Left ventricle myocardium superior (tissue), 1 donor: ENCODE measurements around the gene DCST2. TPM values are rescaled to one million over a fixed set of nuclear protein-coding genes. Genes with fewer than 3 reads are reported as not detected.

Experiments used
- ATAC-seq: fragments of 200-7000 bp; cut with Tn5 transposase; one replicate; pipeline ENCODE4 v1.9.1; 2020; ENCODE audit warnings: mild to moderate bottlenecking, moderate library complexity
- DNase-seq: peaks from one replicate; pipeline ENCODE4 v3.0.0-alpha.2; 2020
- intact Hi-C: fragments of 100-400 bp; cut with micrococcal nuclease; formaldehyde crosslinking; loops from one replicate; pipeline ENCODE4 v1.11.0; 2022
- total RNA-seq: library from RNA; stranded (reverse); fragmentation: NEBNext Ultra II Directional; extraction: Animal tissue kit (Norgen Biotek cat#: 25700); gene quantifications from one replicate; pipeline ENCODE4 v1.2.1, GENCODE V29; 2021
- donor health status: DM: no; HTN: yes; CAD: no; lungs with severe emphysema.

DCST2 gene
- total RNA-seq, 1 donor from 2014 or later: 0.37 TPM

DNA sequence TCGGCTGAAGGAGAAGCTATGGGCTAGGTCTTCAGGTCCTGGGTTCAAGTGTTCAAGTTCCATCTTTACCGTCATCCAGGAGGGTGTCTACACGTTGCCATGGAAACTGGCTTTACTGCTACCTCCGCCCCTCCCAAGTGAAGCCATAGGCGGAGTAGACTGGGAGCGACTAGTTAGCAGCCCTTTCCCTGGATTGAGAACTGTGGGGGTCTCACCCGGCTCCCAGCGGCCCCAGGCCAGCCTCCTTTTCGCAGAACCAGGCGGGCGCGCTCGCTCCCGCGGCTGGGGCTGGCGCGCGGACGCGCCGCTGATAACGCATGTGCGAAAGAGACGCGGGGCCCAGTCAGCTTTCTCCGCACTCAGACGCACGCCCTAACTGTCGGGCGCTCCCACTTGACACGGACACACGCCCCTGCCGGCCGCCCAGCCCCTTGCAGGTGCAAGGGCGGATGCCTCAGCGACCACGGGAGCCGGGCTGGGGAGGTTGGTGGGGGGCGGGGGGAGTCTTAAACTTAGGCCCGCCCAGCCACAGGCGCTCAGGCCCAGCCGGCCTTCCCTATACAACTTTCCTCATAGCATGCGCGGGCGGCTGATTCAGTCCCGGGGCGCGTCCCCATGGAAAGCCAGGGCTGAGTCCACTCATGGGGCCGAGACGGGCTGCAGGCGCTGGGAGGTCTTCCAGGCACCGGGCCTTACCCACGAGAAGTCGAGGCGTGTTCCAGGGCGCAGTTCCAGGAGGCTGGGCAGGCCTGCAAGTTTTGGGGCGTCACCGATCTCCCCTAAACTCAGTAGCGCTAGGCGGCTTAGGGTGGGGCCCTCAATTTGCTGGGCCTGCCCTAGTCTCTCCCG, 37.4 kb upstream of the DCST2 start:
- DNase-seq (peak; percentile 89), ATAC-seq (peak; percentile 90)
- intact Hi-C loops: no loop called here

DNA sequence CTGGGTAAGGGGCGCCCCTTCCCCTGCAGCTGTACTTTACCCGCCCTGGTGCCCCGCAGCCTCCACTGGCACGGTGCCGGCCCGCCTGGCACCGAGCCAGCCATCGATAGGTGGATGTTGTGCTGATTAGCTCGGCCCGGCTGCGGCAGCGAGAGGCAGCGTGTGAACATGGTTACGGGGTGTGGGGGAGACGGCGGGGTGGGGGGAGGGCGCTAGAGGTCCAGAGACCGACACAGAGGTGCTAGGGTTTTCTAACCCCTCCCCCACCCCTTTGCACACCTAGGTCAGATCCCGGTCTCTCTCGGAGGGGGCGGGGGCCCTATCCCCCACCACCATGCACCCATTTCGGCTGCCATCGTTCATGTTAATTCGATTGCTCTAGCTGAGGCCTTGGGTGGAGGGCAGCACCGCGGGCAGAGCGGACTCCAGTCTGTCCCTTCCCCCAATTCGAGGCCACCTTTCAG, 36.6 kb upstream of the DCST2 start:
- intact Hi-C loops: no loop called here
- ATAC-seq (no peak), DNase-seq (no peak)

DNA sequence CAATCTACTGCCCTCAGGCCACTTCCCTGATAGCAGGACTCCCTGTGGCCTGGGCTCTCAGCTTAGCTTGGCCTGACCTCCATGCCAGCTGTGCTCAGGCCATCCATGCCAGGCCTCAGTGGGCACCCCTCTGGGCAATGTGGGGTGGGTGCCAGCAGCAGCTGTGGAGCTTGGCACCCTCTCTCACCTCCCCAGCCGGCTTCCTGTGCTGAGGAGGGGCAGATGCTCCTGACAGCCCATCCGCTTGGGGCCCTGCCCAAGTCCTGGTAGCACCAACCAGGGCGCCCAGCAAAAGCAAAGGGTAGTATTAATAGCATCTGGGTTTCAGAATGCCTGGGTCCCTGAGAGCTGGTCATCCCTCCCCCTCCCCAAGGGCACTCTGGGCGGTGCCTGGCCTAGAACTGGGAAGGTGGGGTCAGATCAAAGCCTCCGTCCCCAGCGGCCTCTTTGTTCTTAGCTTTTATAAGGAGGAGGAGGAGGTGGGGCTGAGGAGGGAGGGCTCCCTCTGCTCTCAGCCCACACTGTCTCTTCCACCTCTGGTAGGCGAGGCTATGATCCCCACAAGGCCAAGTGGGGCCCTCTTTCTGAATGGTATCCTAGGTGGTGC, 36.1 kb upstream of the DCST2 start:
- DNase-seq: no peak
- intact Hi-C loops: no loop called here
- ATAC-seq: no peak

DNA sequence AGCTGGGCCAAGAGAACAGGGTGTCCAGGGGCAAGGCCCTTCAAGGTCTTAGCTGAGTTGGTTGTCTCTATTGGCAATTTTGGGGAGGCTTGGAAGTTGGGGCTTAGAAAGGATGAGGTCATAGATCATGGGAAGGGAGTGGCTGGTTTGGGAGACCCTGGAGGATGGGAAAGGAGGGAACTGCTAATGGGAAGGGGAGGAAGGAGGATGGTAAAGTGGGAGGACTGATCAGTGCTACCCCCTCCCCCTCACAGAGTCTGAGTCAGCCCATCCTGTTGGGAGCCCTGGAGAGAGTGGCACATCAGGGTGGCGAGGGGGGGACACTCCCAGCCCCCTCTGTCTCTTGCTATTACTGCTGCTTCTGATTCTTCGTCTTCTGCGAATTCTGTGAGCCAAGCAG, 35.0 kb upstream of the DCST2 start:
- DNase-seq: no peak
- intact Hi-C loops: no loop called here

DNA sequence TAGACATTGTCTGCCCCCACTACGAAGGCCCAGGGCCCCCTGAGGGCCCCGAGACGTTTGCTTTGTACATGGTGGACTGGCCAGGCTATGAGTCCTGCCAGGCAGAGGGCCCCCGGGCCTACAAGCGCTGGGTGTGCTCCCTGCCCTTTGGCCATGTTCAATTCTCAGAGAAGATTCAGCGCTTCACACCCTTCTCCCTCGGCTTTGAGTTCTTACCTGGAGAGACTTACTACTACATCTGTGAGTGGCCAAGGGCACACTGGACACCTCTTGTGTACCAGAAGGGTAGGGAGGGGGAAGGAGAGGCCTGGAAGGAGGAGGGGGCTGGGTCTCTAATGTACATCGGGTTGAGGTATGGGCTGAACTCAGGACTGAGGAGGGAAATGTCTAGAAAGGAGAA, 33.2 kb upstream of the DCST2 start:
- ATAC-seq (no peak), DNase-seq (no peak)
- intact Hi-C loops: no loop called here

More for the DNA sequence above, 35.0 kb upstream of the DCST2 start:
- ATAC-seq: no peak

DNA sequence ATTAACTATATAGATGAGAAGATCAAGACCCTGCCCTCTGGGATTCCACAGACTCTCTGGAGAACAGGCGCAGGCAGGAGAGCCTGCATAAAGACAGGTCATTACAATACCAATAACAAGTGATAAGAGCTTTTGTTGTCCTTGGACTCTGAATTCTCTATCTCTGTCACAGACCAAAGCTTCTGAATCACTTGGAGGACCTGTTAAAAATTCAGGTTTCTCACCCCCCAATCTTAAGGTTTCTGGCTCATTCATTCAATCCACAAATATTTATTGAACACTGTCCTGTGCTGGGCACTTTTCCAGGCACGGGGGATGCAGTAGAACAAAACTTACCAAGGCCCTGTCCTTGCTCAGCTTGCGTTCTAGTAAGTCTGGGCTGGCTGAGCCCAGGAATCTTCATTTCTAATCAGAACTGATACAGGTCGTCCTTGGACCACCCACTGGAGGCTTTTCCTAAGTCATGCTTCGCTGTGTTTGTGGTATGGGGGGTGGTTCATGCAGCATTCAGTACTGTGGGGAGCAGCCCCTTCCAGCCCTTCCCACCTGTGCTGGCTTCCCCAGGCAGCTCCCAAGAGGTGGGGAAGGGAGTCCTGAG, 31.4 kb upstream of the DCST2 start:
- intact Hi-C loops: no loop called here
- DNase-seq: no peak
- no peak for ATAC-seq

DNA sequence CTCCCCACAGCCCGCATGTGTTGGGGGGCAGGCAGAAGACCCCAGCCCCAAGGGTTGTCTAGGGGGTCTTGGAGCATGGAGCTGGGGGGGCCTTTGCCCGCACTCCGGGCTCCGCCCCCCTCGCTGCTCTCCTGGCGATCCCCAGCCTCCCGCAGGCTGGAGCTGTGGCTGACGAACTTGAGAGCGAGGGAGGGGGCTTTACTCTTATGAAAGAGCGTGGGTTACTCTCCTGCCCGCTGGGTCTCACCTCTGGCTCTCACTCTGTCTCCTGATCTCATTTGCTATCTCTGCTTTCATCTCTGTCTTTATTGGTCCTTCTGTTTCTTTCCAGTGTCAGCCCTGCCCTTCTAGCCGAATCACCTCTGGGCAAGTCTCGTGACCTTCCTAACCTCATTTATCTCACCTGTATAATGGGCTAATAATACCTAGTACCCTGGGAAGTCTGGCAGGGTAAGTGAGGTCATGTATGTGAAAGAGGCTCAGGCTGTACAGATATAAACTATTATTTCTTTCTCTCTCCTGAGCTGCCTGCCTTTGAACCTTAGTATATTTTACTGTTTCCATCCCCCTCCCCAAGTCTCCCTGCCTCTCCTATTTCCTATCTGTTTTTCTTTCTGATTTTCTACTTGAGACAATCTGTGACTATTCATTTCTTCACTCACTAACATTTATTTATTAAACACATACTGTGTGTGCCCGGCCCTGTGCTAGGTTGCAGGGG, 30.7 kb upstream of the DCST2 start:
- ATAC-seq (peak; percentile 9), DNase-seq (peak; percentile 39)
- intact Hi-C loops: no loop called here

DNA sequence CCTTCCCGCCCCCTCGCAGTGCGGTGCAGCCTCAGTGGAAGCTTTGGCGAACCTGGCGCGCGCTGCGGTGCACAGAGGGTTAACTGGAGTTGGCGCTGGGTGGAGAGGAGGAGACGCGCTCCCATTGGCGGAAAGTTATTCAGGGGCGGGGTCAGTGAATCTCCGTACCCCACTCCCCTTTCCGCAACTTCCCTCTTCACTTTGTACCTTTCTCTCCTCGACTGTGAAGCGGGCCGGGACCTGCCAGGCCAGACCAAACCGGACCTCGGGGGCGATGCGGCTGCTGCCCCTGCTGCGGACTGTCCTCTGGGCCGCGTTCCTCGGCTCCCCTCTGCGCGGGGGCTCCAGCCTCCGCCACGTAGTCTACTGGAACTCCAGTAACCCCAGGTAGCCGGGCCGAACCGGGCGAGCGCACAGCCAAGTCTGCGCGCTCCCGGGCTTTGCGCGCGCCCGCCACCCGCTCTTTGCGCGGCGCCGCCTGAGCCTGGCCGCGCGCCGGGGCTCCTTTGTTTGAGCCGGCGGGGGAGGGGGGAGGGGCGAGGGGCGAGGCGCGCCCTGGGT, 30.0 kb upstream of the DCST2 start, which contains the start of gene EFNA4:
TSS of gene EFNA4 (plus strand) at position 191 of the 561 bp plus-strand sequence. CDS start at position 275, 84 bp downstream.
- intact Hi-C loops: no loop called here
- DNase-seq (peak; percentile 85), ATAC-seq (peak; percentile 91)

DNA sequence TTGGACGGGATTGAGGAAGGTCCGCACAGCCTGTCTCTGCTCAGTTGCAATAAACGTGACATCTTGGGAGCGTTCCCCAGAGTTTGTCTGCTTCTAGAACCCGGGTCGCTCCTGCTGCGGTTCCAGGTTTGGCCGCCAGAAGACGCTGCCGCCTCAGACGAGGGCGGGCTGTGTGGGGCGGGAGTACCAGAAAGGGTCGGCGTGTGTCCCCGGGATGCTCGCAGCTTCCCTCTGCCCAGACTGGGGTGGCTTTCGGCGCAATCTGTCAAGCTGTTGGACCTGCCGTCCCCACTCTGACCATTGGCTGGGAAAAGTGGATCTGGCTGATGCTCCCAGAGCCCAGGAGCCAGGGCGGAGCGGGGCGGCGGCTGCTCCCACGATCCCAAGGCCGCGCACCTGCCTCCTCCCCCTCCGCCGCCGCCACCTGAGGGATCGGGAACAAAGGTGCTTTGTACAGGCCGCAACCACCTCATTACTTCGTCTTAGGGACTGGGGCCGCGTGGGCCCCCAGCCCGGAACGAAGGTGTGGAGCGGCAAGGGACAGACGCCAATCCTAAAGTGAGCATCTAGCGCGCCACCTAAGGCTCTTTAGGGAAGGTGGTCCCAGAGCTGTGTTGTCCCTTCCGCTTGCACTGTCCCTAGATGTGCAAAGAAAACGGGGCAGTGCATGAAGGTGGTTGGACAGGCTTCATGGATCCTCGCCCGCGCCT, 29.3 kb upstream of the DCST2 start:
- peak; percentile 57 for ATAC-seq
- intact Hi-C loops: no loop called here
- DNase-seq: peak; percentile 73

DNA sequence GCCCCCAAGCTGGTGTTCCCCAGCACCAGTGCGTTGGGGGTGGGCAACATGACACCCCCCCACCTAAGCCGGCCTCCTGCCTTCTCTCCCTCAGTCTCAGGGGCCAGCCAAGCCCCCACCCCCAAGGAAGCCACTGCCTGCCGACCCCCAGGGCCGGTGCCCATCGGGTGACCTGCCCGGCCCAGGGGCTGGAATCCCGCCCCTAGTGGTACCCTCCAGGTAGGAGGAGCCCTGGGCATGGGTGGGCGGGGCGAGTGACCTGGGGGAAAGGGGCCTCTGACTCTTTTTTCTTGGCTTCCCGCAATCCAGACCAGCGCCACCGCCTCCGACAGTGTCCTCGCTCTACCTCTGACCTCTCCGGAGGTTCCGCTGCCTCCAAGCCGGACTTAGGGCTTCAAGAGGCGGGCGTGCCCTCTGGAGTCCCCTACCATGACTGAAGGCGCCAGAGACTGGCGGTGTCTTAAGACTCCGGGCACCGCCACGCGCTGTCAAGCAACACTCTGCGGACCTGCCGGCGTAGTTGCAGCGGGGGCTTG, 28.6 kb upstream of the DCST2 start:
- ATAC-seq: peak; percentile 2
- intact Hi-C loops: no loop called here

DNA sequence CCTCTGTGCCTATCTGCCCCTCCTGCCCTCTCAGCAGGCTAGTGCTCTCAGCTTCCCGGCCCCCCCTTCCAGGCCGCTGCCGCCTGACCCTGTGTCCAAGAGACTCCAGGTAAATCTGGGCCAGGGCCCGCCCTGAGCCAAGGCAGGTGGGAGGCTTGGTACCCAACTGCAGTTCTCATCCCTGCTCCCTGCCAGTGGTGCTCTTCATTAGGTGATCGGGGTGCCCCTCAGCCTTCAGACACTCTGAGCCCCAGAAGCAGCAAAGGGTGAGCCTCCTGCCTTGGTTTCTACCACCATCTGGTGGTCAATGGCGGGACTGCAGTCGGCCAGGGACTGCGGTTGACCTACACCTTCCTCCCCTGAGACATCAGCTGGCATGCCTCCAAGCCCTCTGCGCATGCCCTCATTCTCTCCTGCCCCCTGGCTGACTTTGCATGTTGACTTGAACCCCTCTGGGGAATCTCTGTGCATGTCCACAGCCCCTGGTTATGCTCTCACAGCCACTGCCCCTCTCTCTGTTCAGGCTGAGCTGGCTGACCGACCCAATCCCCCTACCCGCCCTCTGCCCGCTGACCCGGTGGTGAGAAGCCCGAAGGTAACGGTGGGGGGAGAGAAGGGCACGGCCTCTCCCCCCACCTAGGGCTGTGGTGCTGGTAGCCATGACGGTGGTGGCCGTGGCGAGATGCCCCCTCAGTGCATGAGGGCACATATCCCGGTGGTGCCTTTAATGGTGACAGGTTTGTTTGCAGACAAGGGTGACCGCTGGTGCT, 28.0 kb upstream of the DCST2 start:
- peak; percentile 92 for DNase-seq
- intact Hi-C loops: no loop called here
- peak; percentile 65 for ATAC-seq

More for the DNA sequence above, 28.6 kb upstream of the DCST2 start:
- peak; percentile 34 for DNase-seq

DNA sequence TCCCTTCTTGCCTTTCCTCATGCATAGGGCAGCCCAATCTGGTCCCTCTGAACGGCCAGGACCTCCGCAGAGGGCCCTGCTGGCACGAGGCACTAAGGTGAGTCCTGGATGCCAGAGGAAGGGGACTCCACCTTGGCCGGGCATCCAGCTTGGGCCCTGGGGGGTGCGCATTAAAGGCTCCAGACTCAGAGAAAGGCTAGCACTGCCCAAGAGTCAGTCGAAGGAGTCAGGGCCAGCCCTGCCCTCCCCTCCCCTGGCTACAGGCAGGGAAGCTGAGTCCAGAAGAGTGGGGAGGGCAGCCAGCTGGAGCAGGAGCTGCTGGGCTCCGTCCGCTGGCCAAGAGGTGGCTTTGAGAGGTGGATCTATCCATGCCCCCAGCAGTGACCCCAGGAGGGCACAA, 27.2 kb upstream of the DCST2 start:
- intact Hi-C loops: no loop called here
- peak; percentile 23 for DNase-seq
- no peak for ATAC-seq

DNA sequence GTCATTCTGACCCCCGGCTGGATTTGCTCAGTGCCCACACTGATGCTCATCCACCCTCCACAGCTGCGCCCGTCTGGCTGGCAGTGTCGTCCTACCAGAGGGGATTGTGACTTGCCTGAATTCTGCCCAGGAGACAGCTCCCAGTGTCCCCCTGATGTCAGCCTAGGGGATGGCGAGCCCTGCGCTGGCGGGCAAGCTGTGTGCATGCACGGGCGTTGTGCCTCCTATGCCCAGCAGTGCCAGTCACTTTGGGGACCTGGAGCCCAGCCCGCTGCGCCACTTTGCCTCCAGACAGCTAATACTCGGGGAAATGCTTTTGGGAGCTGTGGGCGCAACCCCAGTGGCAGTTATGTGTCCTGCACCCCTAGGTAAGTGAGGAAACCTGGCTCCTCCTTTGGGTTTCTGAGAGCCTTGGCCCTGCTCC, 24.2 kb upstream of the DCST2 start:
- intact Hi-C loops: no loop called here

DNA sequence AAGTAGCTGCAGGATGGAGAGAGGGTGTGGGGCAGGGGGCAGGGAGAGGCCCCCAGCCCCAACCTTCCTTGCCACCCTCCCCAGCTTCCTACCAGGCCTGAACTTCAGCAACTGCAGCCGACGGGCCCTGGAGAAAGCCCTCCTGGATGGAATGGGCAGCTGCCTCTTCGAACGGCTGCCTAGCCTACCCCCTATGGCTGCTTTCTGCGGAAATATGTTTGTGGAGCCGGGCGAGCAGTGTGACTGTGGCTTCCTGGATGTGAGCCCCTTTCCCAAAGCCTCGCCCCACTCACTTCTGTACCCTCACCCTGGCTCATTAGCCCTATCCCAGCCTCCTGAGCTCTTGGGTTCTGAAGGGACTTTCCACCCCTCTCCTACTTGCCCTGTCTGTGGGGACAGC, 23.5 kb upstream of the DCST2 start:
- no peak for ATAC-seq
- intact Hi-C loops: no loop called here

More for the DNA sequence above, 24.2 kb upstream of the DCST2 start:
- ATAC-seq: no peak
- no peak for DNase-seq

DNA sequence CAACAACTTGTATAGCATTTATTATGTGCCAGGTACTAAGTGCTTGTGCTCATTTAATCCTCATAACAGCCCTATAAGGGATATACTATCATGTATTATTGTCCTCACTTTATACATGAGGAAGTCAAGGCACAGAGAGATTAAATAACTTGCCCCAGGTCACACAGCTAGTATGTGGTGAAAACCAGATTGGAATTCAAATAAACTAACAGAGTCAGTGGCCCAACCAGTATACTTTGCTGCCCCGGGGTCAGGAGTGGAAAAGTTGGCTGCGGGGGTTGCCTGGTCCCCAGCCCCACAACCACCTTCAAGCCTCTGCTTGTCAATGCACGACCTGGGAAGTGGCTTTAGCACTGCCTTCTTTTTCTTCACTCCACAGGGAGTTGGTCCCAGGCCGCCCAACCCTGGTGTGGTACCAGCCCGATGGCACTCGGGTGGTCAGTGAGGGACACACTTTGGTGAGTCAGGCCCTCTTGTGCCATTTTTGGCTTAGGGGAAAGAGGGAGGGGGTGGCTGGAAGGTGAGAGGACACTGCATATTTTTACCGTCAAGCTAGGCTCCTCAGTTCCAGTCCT, 20.0 kb upstream of the DCST2 start:
- DNase-seq: no peak
- no peak for ATAC-seq
- intact Hi-C loops: no loop called here

More for the DNA sequence above, 23.5 kb upstream of the DCST2 start:
- DNase-seq: no peak

DNA sequence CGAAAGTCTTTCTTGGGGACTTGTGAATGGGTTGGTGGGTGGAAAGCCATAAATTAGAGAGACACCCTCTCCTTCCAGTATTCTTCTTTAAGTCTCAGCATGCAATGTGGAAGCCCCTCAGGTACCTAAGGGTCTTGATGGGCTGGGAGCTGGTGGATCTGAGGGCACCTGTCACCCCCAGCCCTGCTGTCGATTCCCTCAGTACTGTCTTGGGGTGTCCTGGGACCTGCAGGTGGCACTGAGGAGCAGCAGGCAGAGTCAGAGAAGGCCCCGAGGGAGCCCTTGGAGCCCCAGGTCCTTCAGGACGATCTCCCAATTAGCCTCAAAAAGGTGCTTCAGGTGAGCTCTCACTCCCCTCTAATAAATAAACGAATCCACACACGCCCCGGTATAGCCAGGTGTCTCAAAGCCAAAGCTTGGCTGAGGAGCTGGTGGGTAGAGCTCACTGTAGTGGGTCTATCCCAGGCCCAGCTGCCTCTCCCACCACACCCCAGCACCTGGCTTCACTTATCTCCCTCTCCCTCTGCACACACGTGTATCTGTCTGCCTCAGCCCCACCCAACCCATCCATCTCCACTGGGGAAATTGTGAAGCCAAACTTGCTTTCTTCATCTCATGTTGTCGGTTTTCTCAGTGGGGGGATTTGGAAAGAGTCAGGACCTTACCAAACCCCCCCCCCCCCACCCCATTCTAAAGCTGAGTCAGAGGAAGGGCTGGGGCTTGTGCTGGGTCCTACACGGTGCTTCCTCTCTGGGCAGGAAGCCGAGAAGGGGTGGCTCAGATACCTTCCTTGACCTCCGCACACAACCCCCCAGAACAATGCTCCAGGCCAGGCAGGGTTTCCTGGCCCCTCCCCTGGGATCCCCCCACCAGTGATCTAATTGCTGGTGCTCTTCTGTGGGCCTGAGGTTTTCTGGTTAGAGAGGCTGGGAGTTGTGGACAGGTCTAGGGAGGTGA, 19.1 kb upstream of the DCST2 start:
- intact Hi-C loops: no loop called here
- DNase-seq (peak; percentile 56), ATAC-seq (peak; percentile 14)
